GM06990 (cell line): ENCODE measurements around the gene LRRC63.

ENCODE experiments used
- DNase-seq: peaks from one replicate; pipeline ENCODE4 v3.0.0-alpha.2; 2011; ENCODE audit not compliant: insufficient read length; ENCODE audit errors: extremely low read depth
- H3K27me3 ChIP-seq: replicated peaks from 2 replicates; pipeline ENCODE4 v1.6.0; 2011; ENCODE audit warnings: low read length; ENCODE audit not compliant: control insufficient read depth, insufficient read depth
- H3K36me3 ChIP-seq: 2 replicates; pipeline ENCODE4 v1.5.1; 2011; ENCODE audit warnings: low read length; ENCODE audit not compliant: control insufficient read depth, insufficient read depth
- H3K4me3 ChIP-seq: replicated peaks from 2 replicates; pipeline ENCODE4 v1.5.1; 2011; ENCODE audit warnings: low read depth, mild to moderate bottlenecking, control low read depth, low read length
- CTCF ChIP-seq: IDR thresholded peaks from 2 replicates; pipeline ENCODE4 v1.5.1; 2011; ENCODE audit warnings: low read length, control low read depth, mild to moderate bottlenecking, inconsistent platforms; ENCODE audit not compliant: insufficient read depth, poor library complexity, severe bottlenecking

The LRRC63 gene

GRCh38 chr13:46179491-46179908, 32.2 kb upstream of the LRRC63 start:
- Histone ChIP-seq H3K4me3 (peak overlapping the region; percentile 66), H3K36me3 (no peaks in the 10 kb centered on the region; the same call in 1 of the 2 replicates), H3K27me3 (no peaks in the 10 kb centered on the region)
- no peak for TF ChIP-seq CTCF
- peak; percentile 49 for DNase-seq

DNA sequence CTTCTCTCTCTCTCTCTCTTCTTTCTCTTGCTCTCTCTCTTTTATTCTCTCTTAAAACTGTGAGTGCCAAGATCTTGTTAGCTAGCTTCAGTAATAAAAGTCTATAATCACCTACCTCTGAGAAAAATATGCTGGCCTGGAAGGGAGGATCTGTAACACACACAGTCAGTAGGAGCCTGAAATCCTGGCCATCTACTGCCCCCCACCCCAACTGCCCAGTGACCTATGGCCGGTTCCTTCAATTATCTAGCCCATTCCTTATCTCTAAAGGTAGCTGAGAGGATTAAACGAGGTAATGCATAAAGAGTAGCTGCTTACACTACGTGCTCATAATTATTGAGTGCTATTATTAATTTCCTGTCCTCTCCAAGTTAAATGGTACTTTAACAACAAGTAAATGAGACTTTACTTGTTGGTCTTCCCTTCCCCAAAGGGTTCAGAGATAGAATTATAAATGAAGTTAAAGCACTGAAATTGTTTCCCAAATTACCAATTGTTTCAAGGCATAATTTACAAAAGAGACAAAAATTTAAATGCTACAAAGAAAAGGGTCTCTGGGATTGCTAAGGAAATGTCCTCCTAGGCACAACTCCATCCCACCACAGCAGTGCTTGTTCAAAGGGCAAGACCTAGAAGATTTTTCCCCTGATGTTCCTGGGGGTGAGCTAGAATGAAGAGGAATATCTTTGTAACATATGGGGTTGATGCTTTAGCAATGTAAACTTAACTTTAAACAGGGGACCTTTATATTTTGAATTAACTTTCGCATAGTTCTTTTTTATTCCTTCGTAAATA, 31.6 kb upstream of the LRRC63 start:
- DNase-seq, result no peak
- Histone ChIP-seq H3K4me3 (peak overlapping the region; percentile 66), H3K27me3 (no peaks in the 10 kb centered on the region), H3K36me3 (no peaks in the 10 kb centered on the region; the same call in 1 of the 2 replicates)
- no peak for TF ChIP-seq CTCF

GRCh38 chr13:46181377-46181839, 30.3 kb upstream of the LRRC63 start:
- no peak for TF ChIP-seq CTCF
- Histone ChIP-seq H3K36me3 (no peaks in the 10 kb centered on the region), H3K27me3 (no peaks in the 10 kb centered on the region), H3K4me3 (peak overlapping the region; percentile 66)
- DNase-seq, result no peak

DNA sequence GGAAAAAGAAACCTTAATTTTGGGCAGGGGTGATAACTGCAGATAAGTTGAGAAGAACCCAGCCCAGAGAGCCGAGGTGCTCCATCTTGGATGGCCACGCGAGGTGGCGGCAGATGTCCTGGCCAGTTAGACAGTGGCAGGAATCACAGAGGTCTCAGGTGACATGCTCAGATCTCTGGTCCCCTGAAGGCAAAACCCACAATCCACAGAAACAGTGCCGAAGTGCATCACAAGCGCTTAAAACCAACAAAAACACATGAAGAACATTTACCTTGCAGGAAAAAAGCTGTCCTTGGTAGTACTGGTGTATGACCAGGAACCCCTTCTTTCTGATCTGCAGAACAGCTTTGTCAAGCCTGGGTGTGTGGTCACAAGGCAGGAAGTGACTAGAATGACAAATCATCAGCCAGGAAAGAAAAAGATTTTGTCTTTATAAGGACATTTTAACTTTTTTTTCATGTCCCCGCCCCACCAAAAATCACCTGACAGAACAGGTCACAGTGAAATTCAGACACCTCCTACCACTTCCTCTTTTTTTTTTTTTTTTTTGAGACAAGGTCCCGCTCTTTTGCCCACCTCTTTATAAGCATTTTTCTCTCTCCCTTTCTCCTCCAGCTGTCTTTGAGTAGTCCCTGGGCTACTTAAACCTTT, 29.8 kb upstream of the LRRC63 start, which contains the start of gene LCP1:
Gene LCP1, minus strand, starts transcription at position 338 of the 651 bp plus-strand sequence. CDS start 22,515 bp downstream, outside the sequence.
- peak; percentile 90 for DNase-seq

GRCh38 chr13:46182491-46182877, 29.2 kb upstream of the LRRC63 start:
- Histone ChIP-seq H3K27me3 (no peaks in the 10 kb centered on the region), H3K36me3 (no peaks in the 10 kb centered on the region), H3K4me3 (peak overlapping the region; percentile 66)
- TF ChIP-seq CTCF, result no peak
- peak; percentile 68 for DNase-seq

More for the DNA sequence above, 29.8 kb upstream of the LRRC63 start, which contains the start of gene LCP1:
- H3K27me3 ChIP-seq, result no peaks in the 10 kb centered on the region
- peak within 1 kb of the TSS; percentile 66 for H3K4me3 ChIP-seq
- H3K36me3 ChIP-seq, result no peaks in the 10 kb centered on the region
- no peak for TF ChIP-seq CTCF
